Measurements from ENCODE around the gene ADAP2.

The ADAP2 gene

GRCh38 chr17:30952638-30953393 is 31.1 kb downstream of the ADAP2 start:
- TF ChIP-seq GATA2 (IDR thresholded peaks at IDR 0.05; ENCODE audit: low read depth, low read length) (no peak), GATA3 (IDR thresholded peaks at IDR 0.05; ENCODE audit: low read depth, low read length) (no peak)

- TF ChIP-seq GATA2 (IDR thresholded peaks at IDR 0.05; ENCODE audit: low read depth, low read length) (no peak), GATA3 (IDR thresholded peaks at IDR 0.05; ENCODE audit: low read depth, low read length) (no peak)
These were observed 32.5 kb downstream of the ADAP2 start for GRCh38 chr17:30954046-30954830.

GRCh38 chr17:30956764-30957374 is 35.1 kb downstream of the ADAP2 start:
- TF ChIP-seq GATA2 (IDR thresholded peaks at IDR 0.05; ENCODE audit: low read depth, low read length) (no peak), GATA3 (IDR thresholded peaks at IDR 0.05; ENCODE audit: low read depth, low read length) (no peak)

GRCh38 chr17:30957741-30958140 is 36.0 kb downstream of the ADAP2 start:
- TF ChIP-seq GATA2 (IDR thresholded peaks at IDR 0.05; ENCODE audit: low read depth, low read length) (no peak), GATA3 (IDR thresholded peaks at IDR 0.05; ENCODE audit: low read depth, low read length) (no peak)

GRCh38 chr17:30958187-30958586 is 36.4 kb downstream of the ADAP2 start:
- TF ChIP-seq GATA3 (IDR thresholded peaks at IDR 0.05; ENCODE audit: low read depth, low read length): no peak
- TF ChIP-seq GATA2 (IDR thresholded peaks at IDR 0.05; ENCODE audit: low read depth, low read length): no peak

GRCh38 chr17:30961209-30962188 is 39.8 kb downstream of the ADAP2 start:
- TF ChIP-seq GATA3 (IDR thresholded peaks at IDR 0.05; ENCODE audit: low read depth, low read length) (no peak), GATA2 (IDR thresholded peaks at IDR 0.05; ENCODE audit: low read depth, low read length) (no peak)

- TF ChIP-seq GATA3 (IDR thresholded peaks at IDR 0.05; ENCODE audit: low read depth, low read length) (no peak), GATA2 (IDR thresholded peaks at IDR 0.05; ENCODE audit: low read depth, low read length) (no peak)
These were observed 43.1 kb downstream of the ADAP2 start for GRCh38 chr17:30964876-30965275.

- TF ChIP-seq GATA3 (IDR thresholded peaks at IDR 0.05; ENCODE audit: low read depth, low read length) (no peak), GATA2 (IDR thresholded peaks at IDR 0.05; ENCODE audit: low read depth, low read length) (no peak)
These were observed 43.9 kb downstream of the ADAP2 start for GRCh38 chr17:30965686-30966085.

GRCh38 chr17:30969989-30970830 is 48.5 kb downstream of the ADAP2 start:
- TF ChIP-seq GATA3 (IDR thresholded peaks at IDR 0.05; ENCODE audit: low read depth, low read length) (no peak), GATA2 (IDR thresholded peaks at IDR 0.05; ENCODE audit: low read depth, low read length) (no peak)

GRCh38 chr17:30970831-30971567 is 49.3 kb downstream of the ADAP2 start, which contains the start of gene RNF135:
TSS of gene RNF135 (plus strand) at chr17:30971039. CDS start at chr17:30971074, 35 bp downstream.
- TF ChIP-seq GATA2 (IDR thresholded peaks at IDR 0.05; ENCODE audit: low read depth, low read length): no peak
- no peak for TF ChIP-seq GATA3 (IDR thresholded peaks at IDR 0.05; ENCODE audit: low read depth, low read length)

GRCh38 chr17:30975042-30975820 is 53.5 kb downstream of the ADAP2 start:
- no peak for TF ChIP-seq GATA3 (IDR thresholded peaks at IDR 0.05; ENCODE audit: low read depth, low read length)
- TF ChIP-seq GATA2 (IDR thresholded peaks at IDR 0.05; ENCODE audit: low read depth, low read length): no peak
